Myocyte (in vitro differentiated cells): ENCODE results near the gene TUT4. TPM values are rescaled to one million over a fixed set of nuclear protein-coding genes. Genes with fewer than 3 reads are reported as not detected.

Experiments
- DNase-seq: peaks from one replicate; pipeline ENCODE4 v3.0.0-alpha.2; 2012; ENCODE audit warnings: low read depth
- total RNA-seq: library from RNA; depleted of rRNA; stranded (reverse); fragments of >200 nt; gene quantifications from 2 replicates; pipeline ENCODE4 v1.2.3, GENCODE V29; 2014

Gene TUT4
- total RNA-seq, 1 donor from 2014 or later: 66.6 TPM

DNA sequence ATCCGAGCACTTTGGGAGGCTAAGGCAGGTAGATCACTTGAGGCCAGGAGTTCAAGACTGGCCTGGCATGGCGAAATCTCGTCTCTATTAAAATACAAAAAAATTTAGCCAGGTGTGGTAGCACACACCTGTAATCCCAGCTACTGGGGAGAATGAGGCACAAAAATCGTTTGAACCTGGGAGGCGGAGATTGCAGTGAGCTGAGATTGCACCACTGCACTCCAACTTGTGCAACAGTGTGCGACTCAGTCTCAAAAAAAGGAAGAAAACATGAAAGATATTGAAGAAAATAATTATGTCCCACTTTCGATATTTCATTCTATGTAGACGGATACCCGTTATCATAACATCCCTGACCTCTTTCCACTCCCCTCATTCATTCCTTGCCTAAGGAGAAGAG lies 19.2 kb downstream of the TUT4 start:
- DNase-seq: no peak

DNA sequence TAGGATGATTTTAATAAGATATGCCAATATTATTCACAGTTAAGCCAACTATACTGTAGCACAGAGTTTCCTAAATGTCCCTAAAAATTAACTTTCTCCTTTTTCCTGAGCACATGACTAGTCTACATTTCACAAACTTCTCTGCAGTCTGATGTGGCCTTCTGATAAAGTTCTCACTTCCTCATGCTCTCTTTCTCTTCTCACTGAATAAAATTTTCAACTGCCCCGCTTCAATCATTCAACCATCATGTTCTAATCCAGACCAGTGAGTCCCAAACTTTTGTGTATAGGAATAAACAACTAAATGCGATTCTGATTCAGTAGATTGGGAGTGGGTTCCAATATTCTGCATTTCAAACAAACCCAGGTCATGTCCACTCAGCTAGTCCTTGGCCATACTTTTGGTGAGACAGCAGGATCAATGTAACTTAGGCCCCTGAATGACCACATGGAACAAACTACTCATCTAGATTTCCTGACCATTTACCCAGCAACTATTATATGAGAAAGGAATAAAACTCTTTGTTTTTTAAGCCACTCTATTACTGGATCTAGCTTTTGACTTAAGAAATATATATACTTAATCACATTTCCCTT lies 20.1 kb downstream of the TUT4 start:
- no peak for DNase-seq

DNA sequence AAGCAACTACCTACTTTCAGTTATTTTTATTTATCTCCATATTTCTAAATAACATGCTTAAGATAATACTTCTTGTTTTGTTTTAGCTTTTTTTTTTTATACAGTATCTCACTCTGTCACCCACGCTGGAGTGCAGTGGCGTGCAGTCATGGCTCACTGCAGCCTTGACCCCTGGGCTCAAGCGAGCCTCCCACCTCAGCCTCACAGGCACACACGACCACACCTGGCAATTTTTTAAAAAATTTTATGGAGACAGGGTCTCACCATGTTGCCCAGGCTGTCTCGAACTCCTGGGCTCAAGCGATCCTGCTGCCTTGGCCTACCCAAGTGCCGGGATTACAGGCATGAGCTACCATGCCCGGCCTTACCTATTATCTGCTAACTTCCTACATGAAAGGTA lies 20.6 kb downstream of the TUT4 start:
- no peak for DNase-seq

DNA sequence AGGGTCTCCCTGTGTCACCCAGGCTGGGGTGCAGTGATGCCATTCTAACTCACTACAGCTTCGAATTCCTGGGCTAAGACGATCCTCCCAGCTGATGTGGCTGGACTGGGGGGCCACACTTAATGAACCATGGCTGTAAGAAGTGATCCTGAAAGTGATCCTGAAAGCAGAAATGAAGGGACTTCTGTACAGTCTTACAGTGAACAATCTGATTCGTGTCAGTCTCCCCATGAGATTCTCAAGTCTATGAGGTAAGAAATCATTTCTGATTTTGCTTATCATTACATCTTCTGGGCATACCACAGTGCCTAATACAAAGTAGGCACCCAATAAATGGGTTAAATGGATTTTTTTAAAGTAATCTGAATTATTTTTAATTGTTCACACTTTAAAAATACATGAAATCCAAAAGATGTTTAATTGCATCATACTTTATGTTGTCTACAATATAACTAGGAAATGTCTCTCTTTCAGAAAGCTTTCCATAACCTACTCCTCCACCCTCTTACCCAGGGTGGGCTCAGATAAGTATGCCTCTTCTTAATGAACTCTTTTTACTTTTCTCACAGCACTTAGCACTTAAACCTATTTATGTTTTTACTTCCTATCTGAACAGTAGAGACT lies 21.5 kb downstream of the TUT4 start:
- DNase-seq: no peak

DNA sequence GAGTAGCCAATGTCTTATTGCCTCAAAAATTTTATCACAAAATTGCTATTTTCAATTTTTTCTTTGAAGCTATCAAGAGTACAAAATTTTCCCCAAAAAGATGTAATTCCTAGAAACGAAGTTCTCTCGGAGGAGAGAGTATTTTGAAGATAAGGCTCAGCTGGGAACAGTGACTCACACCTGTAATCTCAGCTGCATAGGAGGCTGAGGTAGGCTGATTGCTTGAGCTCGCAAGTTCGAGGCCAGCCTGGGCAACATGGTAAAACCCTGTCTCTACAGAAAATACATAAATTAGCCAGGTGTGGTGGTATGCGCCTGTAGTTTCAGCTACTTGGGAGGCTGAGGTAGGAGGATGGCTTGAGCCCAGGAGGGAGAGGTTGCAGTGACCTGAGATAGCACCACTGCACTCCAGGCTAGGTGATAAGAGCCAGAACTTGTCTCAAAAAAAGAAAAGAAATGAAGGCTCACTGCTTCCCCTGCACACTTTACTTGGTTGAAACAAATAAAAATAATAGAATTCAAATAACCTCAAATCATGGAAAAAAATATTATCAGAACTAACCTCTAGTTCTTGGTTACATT lies 22.2 kb downstream of the TUT4 start:
- no peak for DNase-seq

DNA sequence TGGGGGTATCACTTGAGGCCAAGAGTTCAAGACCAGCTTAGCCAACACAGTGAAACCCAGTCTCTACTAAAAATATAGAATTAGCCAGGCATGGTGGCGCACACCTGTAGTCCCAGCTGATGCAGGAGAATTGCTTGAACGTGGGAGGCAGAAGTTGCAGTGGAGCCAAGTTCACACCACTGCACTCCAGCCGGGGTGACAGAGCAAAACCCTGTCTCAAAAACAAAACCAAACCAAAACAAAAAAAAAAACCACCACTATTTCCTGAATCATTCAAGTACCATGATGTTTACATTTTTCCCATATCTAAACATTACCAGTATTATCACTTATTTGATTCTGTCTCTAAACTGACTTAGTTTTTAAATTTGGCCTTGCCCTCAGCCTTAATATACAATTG lies 29.5 kb downstream of the TUT4 start:
- no peak for DNase-seq

DNA sequence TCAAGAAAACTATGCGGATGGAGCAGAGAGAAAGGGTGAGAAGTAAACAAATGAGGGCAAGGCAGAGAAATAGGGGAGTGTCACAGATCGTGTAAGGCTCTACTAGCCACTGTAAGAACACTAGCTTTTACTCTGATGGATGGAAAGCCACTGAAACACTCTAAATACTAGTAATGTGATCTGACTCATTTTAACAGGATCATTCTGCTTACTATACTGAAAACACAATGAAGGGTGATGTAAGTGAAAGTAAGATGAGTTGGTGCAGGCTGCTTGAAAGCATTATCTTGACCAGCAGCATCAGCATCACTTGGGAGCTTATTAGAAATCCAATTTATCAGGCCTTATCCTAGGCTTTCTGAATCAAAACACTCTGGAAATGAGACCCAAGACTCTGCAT lies 32.7 kb downstream of the TUT4 start:
- no peak for DNase-seq

DNA sequence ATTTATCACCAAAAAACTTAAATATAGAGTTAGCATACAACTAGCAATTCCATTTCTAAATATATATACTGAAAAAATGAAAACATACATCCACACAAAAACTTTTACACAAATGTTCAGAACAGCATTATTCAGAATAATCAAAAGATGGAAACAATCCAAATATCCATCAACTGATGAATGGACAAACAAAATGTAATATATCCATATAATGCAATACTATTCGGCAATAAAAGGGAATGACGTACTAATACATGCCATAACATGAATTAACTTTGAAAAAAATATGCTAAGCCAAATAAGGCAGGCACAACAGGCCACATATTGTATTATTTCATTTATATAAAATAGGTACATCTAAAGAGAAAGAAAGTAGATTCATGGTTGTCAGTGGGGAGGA lies 33.9 kb downstream of the TUT4 start:
- no peak for DNase-seq

DNA sequence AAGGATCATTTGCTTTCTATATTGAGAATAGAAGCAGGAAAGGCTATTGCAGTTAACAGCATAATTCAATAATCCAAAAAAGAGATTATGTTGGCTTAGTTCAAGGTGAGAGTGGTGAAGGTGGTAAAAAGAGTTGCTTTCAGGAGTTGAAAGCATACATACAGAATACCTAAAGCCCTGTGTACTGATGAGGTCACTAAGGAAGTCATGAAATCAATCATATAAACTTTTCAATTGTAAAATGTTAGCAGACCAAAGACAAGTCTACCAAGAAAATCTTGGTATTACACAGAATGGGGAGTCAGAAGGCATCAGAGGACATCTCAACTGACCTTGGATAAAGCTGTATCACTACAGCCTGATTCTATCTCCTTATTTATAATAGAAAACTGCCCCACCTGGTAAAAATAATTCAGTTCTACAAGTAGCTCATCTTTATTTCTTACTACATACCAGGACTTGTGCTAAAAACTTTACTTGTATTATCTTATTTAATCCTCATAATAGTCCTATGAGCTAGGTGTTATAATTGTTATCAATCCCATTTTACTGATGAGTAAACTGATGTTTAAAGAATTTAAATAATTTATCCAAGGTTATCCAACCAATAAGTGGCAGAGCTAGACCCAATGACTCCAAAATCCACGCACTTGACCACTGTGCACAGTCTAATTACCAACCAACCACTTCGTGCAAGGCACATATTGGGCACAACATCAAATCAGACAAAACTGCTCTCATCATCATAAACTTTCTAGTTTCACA lies 40.9 kb downstream of the TUT4 start:
- DNase-seq: no peak

DNA sequence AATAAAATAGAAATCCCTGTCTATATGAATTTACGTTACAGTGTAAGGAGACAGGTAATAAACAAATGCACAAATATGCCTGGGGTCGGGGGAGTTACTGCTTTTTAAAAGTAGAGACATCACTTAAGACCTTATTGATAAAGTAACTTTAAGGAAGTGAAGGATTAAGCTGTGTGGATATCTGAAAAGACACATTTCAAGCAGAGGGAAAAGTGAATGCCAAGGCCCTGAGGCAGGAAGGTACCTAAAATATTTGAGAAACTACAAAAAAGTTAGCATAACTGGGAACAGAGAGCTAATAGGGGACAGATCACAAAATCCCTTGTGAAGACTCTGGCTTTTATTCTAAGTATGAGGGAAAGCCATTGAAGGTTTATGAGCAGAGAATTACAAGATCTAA lies 41.5 kb downstream of the TUT4 start:
- DNase-seq: no peak

DNA sequence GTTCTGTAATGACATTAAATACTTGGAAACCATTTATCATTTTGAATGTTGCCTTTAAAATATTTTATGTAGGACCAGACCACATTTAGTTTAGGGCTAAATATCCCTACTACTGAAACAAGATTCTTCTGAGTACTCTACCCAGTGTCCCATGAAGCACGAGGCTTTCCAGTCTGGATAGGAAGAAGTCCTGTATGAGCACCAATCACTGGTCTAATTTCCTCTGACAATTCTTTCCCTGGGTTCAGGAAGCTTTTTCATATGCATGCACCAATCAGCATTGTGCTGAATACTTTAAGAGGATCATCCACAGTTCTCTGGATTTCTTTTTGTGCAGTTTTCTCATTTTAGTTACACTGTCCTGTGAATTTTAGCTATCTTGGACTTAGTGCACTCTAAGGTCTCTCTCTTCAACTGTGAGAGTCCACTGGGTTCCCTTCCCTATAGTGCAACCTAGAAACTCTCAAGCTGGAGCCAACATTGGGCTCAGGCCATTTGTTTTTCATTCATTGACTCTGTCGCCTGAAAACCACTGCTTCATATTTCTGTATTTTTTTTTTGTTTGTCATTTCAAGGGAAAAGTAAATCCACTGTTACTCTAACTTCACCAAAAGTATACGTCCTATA lies 45.9 kb downstream of the TUT4 start:
- no peak for DNase-seq

DNA sequence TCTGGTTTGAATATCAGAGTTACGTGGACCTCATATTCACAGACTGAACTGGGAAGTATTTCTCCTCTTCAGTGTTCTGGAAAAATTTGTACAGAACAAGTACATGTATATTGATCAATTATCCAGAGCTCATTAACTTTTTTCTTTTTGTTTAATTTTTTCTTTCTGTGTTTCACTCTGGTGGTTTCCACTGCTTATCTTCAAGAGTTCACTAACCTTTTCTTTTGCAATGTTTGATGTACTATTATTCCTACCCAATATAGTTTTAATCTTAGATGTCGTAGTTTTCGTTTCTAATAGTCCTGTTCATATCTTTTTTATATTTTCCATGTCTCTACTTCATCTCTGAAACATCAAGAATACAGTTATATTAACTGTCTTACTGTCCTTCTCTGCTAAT lies 46.5 kb downstream of the TUT4 start:
- DNase-seq: no peak

DNA sequence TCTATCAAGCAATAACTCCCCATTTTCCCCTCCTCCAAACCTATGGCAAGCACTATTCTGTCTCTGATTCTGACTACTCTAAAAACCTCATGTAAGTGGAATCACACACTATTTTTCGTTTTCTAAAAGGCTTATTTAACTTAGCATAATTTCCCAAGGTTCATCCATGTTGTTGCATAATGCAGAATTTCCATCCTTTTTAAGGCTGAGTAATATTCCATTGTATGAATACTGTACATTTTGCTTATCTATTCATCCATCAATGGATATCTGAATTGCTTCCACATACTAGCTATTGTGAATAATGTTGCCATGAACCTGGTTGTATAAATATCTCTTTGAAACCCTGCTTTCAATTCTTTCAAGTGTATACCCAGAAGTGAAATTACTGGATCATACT lies 48.2 kb downstream of the TUT4 start:
- no peak for DNase-seq

DNA sequence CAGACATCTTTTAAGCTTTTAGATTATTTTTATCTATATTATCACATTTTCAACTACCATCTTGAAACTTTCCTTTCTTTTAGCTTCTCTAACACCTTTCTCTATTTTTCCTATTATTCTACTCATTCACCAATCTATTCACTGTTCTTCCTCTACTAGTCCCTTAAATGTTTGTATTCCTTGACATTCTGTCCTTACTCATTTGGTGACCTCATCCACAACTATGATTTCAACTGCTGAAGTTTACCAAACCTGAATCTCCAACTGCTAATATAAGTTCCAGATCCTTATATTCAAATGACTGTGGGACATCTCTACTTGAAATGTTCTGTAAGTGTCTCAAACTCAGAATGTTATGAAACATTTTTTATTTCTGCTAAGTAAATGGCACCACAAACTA lies 49.2 kb downstream of the TUT4 start:
- DNase-seq: no peak

DNA sequence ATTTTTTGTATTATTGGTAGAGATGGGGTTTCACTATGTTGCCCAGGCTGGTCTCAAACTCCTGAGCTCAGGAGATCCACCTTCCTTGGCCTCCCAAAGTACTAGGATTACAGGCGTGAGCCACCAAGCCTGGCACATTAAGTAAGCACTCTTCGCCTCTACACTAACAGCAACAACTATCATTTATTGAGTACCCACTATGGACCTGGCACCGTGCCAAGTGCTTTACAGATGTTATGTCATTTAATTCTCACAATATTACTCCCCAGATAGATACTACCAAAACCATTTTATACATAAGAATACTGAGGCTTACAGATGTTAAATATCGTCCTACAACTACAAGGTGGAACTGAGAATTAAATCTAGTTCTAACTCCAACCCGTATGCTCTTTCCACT lies 50.1 kb downstream of the TUT4 start:
- no peak for DNase-seq

DNA sequence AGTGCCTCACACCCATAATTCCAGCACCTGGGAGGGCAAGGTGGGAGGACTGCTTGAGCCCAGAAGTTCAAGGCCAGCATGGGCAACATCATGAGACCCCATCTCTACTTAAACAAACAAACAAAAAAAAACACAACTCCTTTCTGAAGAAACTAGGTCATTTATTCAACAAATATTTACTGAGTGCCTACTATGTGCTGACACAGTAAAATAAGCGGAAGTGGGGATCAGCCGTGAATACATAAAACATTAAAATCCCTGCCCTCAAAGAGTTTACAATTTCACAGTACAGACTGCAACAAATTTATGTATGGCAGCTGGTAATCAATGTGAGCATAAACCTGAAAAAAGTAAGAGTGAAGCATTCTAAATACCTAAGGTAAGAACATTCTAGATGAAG lies 65.3 kb downstream of the TUT4 start:
- no peak for DNase-seq

DNA sequence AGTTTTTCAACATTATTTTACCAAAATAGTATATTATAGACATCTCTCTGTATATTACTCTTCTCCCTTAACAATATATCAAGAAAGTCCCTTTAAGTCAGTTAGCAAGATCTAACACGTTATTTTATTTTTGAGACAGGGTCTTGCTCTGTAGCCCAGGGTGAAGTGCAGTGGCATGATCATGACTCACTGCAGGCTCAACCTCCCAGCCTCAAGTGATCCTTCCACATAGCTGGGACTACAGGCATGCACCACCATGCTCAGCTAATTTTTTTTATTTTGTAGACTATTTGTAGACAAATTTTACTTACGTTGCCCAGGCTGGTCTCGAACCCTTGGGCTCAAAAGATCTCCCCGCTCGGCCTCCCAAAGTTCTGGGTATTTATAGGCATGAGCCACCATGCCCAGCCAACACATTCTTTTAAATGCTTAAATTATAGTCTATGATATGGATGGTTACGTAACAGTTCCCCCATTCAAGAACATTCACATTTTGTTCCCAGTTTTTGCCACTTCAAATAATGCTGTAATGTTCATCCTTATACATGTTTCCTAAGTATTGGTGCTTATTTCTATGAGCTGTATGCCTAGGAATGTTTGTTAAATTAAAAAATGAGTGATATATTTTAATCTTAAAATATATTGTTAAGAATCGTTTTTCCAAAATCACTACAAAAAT lies 70.4 kb downstream of the TUT4 start:
- DNase-seq: no peak

DNA sequence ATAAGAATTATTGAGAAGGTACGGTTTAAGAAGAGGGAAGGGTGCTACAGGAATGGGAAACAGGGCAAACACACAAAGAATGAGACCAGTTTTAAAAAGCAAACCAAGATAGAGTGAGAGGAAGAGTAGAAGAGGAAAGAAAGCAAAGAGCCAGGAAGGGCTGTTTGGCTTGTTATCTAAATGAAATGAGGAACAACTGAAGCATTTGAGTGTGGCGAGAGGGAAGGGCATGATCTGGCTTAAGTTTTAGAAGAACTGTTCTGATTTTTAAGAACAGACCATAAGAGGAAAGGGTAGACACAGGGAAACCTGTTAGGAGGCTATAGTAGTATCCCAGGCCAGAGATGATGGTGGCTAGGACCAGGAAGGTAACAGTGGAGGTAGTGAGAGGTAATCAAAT lies 73.8 kb downstream of the TUT4 start:
- DNase-seq: no peak

DNA sequence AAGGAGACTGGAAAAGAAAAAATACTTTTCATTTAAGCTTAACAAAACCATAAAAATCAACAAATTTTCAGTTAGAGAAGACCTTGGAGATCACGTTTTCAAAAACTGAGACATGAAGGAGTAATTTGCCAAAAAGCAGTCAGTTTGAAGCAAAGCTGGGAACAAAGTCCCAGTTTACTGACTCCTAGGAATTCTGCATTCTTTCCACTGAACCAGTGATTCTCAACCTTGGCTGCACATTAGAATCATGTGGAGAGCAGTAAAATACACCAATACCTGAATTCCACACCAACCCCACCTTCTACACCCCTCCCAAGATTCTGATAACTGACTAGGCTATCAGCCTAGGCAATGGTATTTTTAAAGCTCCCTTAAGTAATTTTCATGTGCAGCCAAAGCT lies 75.0 kb downstream of the TUT4 start:
- DNase-seq: no peak

DNA sequence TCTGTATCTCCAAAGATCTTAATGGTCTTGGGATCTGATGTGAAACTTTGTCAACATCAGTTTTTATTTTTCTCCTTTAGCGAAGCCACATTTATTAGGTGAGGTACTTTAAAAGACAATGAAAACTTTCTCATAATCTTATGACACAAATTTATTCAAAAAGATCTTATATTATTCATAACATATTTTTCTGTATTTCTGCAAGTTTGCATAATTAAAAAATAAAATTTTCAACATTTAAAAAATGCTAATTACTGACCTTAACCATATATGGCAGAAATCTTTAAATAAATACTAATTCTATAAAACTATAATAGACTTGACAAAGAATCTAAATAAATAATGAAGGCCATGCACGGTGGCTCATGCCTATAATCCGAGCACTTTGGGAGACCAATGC lies 75.9 kb downstream of the TUT4 start:
- no peak for DNase-seq

DNA sequence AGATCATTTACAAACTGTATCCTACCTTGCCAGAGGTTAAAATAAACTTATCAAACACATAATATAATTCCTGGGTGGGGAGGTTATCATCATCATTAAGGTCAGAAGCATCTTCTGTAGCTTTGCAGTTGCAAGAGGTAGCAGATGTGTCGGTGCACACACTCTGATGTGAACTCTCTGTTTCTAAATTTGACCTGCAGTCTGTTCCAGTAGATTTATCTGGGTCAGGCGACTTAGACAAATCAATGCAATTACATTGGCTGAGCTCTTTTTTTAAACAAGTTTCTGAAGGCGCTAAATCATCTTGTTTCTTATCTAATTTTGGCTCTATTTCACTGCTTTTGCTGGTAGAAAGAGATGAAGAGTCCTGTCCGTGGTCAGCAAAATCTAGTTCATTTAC lies 78.1 kb downstream of the TUT4 start:
- no peak for DNase-seq

DNA sequence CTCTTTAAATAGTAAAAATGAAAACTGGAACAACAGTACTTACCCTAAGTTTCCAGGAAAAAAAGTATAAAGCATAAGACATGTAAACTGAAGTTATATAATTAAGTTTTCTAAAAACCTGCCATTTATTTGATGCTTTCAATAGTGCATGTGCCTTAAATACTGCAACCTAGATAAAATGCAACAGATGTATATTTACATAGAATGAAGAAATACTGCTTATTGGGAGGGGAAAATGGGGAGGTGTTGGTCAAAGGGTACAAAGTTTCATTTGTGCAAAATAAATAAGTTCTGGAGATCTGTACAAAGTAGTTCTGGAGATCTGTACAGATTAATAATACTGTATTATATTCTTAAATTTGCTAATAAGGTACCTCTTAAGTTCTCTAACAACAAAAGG lies 79.9 kb downstream of the TUT4 start:
- DNase-seq: no peak
